GM18951 (cell line): ENCODE results near the gene KRTAP16-1.
"Not testable (repeated sequence)": the region's sequence is repeated elsewhere in the genome, so short reads cannot be mapped to it uniquely, and the experiment has no call there.

ENCODE experiments used
- POLR2A ChIP-seq: IDR thresholded peaks from 4 replicates; pipeline ENCODE4 v1.6.1; 2011; ENCODE audit warnings: mild to moderate bottlenecking; ENCODE audit not compliant: insufficient read length, insufficient read depth; ENCODE audit errors: extremely low read depth
- in situ Hi-C: fragments of 300-500 bp; cut with MboI; formaldehyde crosslinking; loops from one replicate; pipeline ENCODE4 v1.12.0; 2022; ENCODE audit warnings: low sequenced_read_pairs, mixed read lengths, inconsistent platforms; ENCODE audit not compliant: unreplicated experiment

KRTAP16-1 gene, protein sequence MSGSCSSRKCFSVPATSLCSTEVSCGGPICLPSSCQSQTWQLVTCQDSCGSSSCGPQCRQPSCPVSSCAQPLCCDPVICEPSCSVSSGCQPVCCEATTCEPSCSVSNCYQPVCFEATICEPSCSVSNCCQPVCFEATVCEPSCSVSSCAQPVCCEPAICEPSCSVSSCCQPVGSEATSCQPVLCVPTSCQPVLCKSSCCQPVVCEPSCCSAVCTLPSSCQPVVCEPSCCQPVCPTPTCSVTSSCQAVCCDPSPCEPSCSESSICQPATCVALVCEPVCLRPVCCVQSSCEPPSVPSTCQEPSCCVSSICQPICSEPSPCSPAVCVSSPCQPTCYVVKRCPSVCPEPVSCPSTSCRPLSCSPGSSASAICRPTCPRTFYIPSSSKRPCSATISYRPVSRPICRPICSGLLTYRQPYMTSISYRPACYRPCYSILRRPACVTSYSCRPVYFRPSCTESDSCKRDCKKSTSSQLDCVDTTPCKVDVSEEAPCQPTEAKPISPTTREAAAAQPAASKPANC

DNA sequence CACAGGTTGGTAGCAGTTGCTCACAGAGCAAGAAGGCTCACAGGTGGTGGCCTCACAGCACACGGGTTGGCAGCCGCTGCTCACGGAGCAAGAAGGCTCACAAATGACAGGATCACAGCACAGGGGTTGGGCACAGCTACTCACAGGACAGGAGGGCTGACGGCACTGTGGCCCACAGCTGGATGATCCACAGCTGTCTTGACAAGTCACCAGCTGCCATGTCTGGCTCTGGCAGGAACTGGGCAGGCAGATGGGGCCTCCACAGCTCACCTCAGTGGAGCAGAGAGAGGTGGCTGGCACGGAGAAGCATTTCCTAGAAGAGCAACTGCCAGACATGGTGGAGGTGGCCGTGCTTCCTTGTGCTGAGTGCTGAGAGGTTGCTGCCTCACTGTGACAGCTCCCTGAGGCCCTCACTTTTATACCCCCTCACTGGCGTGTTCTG is at the start of gene KRTAP16-1:
Gene KRTAP16-1, minus strand, starts transcription at position 392 of the 442 bp plus-strand sequence. Its CDS starts 56 bp downstream, at position 336.
- in situ Hi-C loops = no loop called here
- no peak for TF ChIP-seq POLR2A

DNA sequence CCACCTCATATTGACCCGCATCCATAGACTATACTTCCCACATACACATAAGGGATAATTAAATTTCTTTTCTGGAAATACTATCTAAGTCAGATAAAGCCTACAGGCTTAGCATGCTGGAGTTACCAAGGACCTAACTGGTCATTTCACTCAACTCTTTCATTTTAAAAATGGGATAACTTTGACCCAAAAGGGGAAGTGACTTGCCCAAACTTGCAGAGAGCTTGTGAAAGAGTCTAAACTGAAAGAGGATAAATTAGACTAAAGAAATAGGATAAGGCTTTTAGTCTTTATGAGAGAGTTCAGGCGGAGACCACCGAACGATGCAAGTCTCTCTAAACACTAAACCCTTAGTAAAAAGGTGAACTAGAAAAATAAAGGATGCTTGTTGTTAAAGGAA is 45.4 kb upstream of the KRTAP16-1 start:
- in situ Hi-C loops = no loop called here
- no peak for TF ChIP-seq POLR2A

DNA sequence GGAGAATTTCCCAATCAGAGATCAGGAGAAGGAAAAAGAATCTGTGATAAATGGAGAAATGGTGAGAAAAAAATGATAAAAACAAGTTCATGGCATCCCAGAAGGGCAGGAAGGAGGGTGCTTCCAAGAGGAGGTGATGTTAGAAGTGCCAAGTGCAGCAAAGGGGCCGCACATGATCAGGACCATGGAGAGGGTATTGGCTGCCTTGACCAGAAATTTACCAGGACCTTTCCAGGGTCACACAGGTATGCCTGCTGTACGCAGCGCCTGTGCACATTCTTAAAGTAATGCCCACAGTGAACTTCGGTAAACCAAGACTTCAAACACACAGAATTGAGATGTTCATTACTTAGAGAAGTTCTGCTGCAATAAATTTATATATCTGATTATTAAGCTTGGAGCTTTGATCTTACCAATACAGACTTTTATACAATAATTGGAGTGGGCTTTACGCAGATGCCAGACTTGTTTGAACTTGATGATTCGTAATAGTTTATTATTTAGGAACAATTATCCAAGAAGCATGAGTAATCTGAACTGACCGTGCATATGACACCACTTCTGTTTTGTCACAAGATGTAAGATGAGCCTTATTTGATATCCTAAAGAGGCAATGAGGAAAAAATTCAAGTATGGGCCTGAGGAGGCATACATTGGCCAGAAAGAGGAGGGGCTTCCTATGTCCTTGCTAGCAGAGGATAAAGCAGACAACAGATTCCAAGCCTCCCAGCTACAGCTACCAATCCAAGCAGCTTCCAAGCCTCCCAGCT is 43.7 kb upstream of the KRTAP16-1 start:
- in situ Hi-C loops = no loop called here
- TF ChIP-seq POLR2A = no peak

DNA sequence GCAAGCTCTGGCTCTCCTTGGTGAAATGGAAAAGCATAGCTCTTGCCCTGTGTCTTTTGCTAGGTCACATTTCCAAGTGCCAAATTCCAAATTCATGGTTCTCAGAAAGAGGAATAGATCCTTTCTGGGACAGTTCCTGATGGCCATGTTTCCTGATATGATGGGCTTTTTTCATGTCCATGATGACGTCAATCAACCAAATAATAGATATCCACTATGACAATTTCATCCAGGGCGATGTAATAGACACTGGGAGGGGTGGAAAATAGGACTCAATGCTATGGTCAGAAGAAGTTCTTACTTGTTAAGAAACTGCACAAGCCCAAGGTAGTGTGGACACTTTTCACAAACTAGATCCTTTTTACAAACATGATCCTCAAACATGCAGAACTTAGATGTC is 42.1 kb upstream of the KRTAP16-1 start:
- in situ Hi-C loops = no loop called here
- no peak for TF ChIP-seq POLR2A

DNA sequence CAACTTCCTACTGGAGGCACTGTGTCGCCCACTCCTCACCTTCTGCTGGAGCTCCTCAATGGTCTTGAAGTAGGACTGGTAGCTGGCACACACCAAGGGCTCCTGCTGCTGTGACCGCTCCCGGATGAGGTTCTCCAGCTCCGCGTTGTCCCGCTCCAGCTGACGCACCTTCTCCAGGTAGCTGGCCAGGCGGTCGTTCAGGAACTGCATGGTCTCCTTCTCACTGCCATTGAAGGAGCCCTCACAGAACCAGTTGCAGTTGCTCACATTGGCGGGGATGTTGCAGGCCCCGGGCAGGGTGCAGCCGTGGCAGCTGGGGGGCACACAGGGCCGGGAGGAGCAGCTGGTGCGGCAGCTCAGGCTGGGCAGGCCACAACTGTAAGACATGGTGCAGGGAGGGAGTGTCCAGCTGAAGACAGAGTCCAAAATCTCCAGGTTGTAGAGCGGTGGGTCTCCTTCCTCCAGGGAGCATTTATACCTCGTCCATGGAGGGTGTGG is 41.3 kb upstream of the KRTAP16-1 start, which contains the start of gene KRT33A:
Gene KRT33A, minus strand, starts transcription at position 448 of the 498 bp plus-strand sequence. Its CDS starts 61 bp downstream, at position 387.
- in situ Hi-C loops = not testable (repeated sequence)

DNA sequence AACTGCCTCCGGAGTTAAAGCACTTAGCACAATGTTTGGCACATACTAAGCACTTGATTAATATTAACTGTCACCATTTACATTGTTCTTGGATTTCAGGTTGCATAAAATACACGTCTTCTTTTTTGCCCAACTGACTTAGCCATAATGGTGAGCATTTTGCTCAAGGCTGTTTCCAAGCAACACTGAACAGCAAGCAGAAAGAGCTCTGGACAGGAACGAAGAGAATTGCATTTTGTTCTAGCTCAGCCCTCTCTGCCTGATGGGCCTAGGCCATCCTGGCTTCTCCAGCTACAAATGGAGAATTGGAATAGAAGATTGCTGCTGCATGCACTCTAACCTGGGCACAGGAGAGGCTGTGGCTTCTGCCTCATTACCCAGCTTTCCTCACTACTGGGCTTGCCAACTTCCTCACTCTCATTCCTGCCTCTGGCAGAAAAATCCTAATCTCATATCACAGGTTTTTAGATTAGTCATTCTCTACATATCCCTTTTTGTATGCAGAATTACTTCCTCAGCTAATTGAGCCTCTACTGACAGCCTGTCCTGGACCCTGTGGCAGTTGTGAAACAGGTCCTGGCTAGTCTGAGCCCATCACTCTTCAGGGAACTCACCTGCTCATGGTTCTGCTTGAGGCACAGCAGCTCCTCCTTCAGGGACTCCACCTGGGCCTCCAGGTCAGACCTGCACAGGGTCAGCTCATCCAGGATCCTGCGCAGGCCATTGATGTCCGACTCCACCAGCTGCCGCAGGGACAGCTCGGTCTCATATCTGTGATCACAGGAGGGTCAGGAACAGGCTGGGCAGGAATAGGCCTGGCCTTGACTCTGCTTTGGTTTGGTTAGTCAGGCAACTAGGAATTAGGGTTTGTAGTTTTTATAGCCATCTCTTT is 39.0 kb upstream of the KRTAP16-1 start:
- TF ChIP-seq POLR2A = no peak
- in situ Hi-C loops = no loop called here

DNA sequence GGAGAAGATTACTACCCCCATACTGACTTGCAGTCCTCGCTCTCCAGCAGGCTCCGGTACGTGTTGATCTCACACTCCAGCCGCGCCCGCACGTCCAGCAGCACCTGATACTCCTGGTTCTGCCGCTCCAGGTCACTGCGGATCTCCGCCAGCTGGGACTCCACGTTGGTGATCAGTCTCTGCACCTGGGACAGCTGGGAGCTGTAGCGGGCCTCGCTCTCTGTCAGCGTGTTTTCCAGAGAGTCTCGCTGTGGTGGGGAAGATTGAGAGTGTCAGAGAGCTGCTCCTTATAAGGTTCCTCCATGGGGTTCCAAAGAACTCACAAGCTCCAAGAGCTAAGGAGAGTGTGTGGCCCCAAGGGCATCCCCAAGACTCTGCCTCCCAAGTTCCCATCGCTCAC is 37.3 kb upstream of the KRTAP16-1 start:
- in situ Hi-C loops = not testable (repeated sequence)

DNA sequence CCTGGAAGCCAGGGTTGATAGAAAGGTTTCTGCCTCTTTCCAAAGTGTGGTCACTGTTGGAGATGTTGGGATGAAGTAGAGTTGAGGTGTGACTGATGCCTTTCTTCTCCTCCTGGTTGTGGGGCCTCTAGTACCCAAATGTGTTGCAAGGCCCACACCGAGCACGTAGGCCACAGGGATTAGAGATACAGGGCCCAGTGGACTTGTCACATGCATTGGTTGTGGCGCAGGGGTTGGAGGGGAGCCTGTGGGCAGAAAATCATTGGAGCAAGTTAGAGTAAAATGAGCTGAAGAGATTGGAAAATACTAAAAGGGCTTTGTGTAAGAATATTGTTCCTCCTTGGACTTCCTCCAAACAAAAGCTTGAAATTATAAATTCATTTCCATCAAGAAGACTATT is 36.9 kb upstream of the KRTAP16-1 start:
- in situ Hi-C loops = no loop called here
- TF ChIP-seq POLR2A = no peak

DNA sequence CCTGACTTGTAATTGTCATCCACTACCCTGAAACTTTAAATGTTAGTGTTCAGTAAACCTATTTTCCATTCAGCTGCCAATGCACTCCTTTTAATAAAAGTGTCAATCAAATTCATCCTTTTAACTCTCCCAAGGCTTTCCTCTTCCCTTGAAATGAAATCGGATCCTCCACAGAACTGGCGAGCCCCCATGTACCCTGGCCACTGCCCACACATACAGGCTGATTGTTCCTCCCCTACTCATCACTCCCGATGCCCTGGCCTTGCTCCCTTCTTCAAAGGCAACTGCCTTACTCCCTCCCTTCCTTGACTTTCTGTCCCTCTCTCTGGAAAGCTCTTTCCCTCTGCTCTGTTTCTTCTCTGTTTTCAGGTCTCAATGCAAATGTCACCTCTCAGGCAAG is 33.9 kb upstream of the KRTAP16-1 start:
- in situ Hi-C loops = no loop called here
- no peak for TF ChIP-seq POLR2A

DNA sequence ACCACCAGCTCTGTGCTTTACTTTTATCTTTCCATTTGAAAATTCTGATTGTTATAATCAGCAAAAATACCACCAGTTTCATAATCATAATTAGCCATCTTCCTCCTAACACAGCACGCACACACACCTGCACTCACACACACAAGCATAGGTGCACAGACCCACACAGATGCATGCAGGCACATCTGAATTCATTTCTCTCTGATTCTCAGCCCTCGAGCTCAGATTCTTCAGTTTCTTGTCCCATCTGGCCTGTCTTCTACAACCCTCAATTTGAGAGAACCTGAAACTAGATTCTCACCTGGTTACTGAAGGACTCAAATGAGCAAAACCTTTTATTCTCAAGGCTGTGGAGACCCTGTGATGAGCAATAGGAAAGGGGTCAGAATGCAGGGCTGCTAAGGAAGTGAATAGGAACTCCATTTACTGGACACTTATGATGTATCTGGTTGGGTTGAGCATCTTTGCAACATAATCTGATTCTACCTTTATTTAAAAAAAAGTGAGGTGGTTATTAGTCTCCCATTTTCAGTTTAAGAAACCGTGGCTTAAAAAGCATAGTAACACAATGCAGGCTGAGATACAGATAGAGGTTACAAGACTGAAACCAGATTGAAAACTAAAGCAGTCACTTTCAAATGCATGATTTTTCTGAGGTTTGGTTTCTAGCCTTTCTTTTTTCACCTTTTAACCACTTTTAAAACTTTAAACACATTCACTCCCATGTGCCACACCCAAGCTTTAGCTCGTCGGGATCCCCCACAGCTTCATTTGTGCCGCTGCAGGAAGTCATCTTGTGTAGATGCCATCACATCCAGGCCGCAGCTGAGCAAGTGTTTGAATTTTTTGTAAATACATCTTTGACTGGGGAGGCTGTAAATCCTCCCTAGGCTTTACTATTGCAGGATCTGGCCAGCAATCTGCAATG is 32.1 kb upstream of the KRTAP16-1 start:
- no peak for TF ChIP-seq POLR2A
- in situ Hi-C loops = no loop called here

DNA sequence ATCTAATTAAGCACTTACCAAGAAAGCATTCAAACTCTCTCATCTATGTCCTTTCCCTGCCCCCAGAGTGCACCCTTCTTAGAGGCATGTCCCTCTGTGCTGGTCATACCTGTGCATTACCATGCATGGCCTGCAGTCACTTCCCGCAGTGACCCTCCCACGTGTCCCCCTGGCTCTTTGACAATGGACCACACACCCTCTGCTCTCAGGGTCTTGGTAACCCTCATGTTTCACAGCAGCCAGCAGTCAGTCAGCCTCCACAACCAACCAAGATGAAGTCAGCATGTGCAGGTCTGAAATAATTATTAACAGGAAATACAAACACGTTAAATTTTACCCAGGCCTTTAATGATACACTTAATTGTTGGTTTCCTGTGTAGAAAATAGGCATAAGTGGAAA is 31.4 kb upstream of the KRTAP16-1 start:
- in situ Hi-C loops = no loop called here
- TF ChIP-seq POLR2A = no peak
